GM21825 (cell line): Measurements from ENCODE around the gene BHLHA15.

Experiments used
- ATAC-seq: cut with Tn5 transposase; IDR thresholded peaks from one replicate; pipeline ENCODE4 v1.9.1; 2021; ENCODE audit warnings: mild to moderate bottlenecking, moderate library complexity; ENCODE audit not compliant: unreplicated experiment

The BHLHA15 gene

GRCh38 chr7:98186452-98187137 lies 24.6 kb upstream of the BHLHA15 start:
- no peak for ATAC-seq

GRCh38 chr7:98187138-98187502 lies 24.1 kb upstream of the BHLHA15 start:
- no peak for ATAC-seq

- ATAC-seq, result no peak
These were observed 21.7 kb upstream of the BHLHA15 start for GRCh38 chr7:98189559-98189958.

- no peak for ATAC-seq
These were observed 19.4 kb upstream of the BHLHA15 start for GRCh38 chr7:98191668-98192431.

GRCh38 chr7:98192781-98193457 lies 18.3 kb upstream of the BHLHA15 start:
- no peak for ATAC-seq

GRCh38 chr7:98193474-98194180 lies 17.6 kb upstream of the BHLHA15 start:
- ATAC-seq, result no peak

- no peak for ATAC-seq
These were observed 17.1 kb upstream of the BHLHA15 start for GRCh38 chr7:98194186-98194585.

- no peak for ATAC-seq
These were observed 16.4 kb upstream of the BHLHA15 start for GRCh38 chr7:98194672-98195457.

- ATAC-seq, result no peak
These were observed 14.3 kb upstream of the BHLHA15 start for GRCh38 chr7:98196706-98197605.

- ATAC-seq, result no peak
These were observed 12.1 kb upstream of the BHLHA15 start for GRCh38 chr7:98199131-98199530.

GRCh38 chr7:98200364-98200763 lies 10.9 kb upstream of the BHLHA15 start:
- ATAC-seq, result peak; percentile 44

- ATAC-seq, result peak; percentile 85
These were observed 8.7 kb upstream of the BHLHA15 start for GRCh38 chr7:98202367-98203195.

- peak; percentile 37 for ATAC-seq
These were observed 7.8 kb upstream of the BHLHA15 start for GRCh38 chr7:98203261-98203963.

- no peak for ATAC-seq
These were observed 7.2 kb upstream of the BHLHA15 start for GRCh38 chr7:98203964-98204605.

GRCh38 chr7:98204670-98205069 lies 6.6 kb upstream of the BHLHA15 start:
- no peak for ATAC-seq

GRCh38 chr7:98205162-98205845 lies 5.9 kb upstream of the BHLHA15 start:
- ATAC-seq, result no peak
